GM20000 (cell line): ENCODE data around the gene EGLN3.
"Not testable (repeated sequence)": the region's sequence is repeated elsewhere in the genome, so short reads cannot be mapped to it uniquely, and the experiment has no call there.

ENCODE experiments used
- DNase-seq: peaks from one replicate; pipeline ENCODE4 v3.0.0; 2012; ENCODE audit warnings: low spot score
- TF ChIP-seq, protein P1 (sequence below): IDR thresholded peaks from 2 replicates; pipeline ENCODE4 v1.5.1; 2012; ENCODE audit warnings: mild to moderate bottlenecking, control low read depth; ENCODE audit errors: extremely low read depth, missing control alignments

EGLN3 gene

GRCh38 chr14:33968722-33969121, 17.8 kb upstream of the EGLN3 start:
- DNase-seq: no peak
- TF ChIP-seq, protein P1, sequence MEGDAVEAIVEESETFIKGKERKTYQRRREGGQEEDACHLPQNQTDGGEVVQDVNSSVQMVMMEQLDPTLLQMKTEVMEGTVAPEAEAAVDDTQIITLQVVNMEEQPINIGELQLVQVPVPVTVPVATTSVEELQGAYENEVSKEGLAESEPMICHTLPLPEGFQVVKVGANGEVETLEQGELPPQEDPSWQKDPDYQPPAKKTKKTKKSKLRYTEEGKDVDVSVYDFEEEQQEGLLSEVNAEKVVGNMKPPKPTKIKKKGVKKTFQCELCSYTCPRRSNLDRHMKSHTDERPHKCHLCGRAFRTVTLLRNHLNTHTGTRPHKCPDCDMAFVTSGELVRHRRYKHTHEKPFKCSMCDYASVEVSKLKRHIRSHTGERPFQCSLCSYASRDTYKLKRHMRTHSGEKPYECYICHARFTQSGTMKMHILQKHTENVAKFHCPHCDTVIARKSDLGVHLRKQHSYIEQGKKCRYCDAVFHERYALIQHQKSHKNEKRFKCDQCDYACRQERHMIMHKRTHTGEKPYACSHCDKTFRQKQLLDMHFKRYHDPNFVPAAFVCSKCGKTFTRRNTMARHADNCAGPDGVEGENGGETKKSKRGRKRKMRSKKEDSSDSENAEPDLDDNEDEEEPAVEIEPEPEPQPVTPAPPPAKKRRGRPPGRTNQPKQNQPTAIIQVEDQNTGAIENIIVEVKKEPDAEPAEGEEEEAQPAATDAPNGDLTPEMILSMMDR: no peak

DNA sequence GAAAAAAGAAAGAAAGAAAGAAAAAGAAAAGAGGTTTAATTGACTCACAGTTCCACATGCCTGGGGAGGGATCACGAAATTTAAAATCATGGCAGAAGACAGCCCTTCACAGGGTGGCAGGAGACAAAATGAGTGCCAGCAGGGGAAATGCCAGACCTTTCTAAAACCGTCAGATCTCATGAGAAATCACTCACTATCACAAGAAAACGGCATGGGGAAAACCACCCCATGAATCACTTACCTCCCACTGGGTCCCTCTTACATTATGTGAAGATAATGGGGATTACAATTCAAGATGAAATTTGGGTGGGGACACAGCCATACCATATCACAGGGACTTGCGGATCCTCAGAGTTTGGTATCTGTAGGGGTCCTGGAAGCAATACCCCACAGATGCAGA, 16.3 kb upstream of the EGLN3 start:
- DNase-seq: no peak
- TF ChIP-seq, protein P1: no peak

DNA sequence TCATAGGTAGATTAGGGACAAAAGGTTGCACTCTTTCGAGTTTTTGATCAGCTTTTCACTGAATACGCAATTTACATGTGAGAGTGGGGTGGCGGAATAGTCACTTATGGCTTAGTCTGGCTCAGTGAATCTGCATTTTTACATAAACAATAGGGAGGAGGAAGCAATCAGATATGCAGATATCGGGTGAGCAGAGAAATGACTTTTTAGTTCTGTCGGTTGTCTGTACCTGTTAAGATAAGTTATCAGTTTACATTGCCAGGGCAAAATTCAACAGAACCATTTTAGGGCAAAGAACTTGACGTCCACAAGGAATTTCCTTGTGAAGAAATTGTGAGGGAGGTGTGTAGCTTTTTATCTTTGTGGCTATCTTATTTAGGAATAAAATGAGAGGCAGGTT, 15.4 kb upstream of the EGLN3 start:
- no peak for DNase-seq
- TF ChIP-seq, protein P1: no peak

DNA sequence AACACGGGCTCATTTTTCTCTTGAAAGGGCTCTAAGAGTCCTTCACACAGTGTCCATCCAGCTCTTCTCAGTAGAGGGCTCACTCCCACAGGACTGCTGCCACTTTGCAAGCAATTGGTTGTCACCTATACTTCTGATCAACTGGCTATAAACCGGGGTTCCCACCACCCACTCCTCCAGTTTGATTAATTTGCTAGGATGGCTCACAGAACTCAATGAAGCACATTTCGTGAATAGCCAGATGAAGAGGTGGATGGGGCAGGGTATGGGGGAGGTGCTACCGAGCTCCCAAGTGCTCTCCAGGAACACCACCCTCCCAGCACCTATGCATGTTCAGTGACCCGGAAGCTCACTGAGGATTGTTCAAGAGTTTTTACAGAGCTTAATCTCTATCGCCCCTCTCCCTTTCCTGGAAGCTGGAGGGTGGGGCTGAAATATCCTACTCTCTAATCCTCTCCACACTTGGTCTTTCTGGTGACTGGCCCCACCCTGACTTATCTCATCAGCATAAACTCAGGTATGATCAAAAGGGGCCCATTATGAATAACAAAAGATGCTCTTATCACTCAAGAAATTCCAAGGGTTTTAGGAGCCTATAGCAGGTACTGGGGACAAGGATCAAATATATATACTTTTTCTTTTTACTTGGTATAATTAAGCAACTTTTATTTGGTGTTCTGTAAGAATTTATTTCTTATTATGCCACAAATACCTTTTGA, 13.9 kb upstream of the EGLN3 start:
- no peak for DNase-seq
- TF ChIP-seq, protein P1: no peak

GRCh38 chr14:33963892-33964291, 13.0 kb upstream of the EGLN3 start:
- no peak for DNase-seq
- TF ChIP-seq, protein P1: no peak

DNA sequence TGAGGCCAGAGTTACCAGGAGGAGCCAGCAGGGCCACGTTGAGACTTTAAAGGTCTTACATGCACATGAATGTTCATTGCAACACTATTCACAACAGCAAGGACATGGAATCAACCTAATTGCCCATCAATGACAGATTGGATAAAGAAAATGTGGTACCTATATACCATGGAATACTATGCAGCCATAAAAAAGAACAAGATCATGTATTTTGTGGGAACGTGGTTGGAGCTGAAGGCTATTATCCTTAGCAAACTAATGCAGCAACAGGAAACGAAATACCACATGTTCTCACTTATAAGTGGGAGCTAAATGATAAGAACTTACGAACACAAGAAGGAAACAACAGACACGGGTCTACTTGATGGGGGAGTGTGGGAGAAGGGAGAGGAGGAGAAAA, 11.6 kb upstream of the EGLN3 start:
- DNase-seq: not testable (repeated sequence)

DNA sequence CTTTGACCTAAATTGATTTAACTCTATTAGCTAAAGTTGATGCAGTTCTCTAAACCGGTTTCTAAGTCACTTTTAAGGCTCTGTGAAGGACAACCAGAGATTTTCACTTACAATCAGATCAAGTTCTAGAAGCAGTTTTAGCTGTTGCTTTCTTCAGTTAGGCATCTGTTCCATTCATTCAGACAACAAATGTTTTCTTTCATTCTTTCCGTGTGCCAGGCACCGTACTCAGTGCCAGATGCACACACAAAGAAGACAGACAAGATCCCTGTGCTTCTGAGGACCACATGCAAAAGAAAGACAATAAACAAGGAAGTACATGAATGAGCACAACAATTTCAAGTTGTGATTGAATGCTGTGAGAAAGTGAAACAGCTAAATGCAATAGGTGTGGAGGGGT, 11.1 kb upstream of the EGLN3 start:
- no peak for DNase-seq
- TF ChIP-seq, protein P1: no peak

DNA sequence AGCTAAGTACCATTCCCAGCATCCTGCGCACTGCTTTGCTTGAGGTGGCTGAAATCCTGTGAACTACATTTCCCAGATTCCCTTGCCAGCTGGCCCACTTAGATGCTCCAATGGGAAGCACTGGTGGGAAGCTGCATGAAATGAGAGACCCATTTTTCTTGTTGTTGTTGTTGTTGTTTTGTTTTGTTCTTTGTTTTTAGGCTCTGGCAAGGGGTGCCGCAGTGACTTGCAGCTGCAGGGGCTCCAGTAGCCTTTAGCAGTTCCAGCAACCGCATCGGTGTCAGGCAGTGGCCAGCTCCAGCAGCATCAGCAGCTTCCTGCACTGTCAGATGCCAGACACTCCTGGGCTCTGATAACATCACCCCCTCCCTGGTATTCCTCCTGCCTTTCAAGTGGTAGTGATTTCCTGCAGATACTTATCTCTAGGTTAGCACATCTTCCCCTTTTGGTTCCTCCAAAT, 8.8 kb upstream of the EGLN3 start:
- no peak for DNase-seq
- TF ChIP-seq, protein P1: no peak
